Skeletal muscle satellite cell (primary cell): ENCODE measurements around the gene UNKL.

ENCODE experiments used
- H3K27me3 ChIP-seq: 2 replicates; pipeline ENCODE4 v1.7.0; 2013; ENCODE audit warnings: low read length; ENCODE audit not compliant: control insufficient read depth, insufficient read depth
- H3K36me3 ChIP-seq: 2 replicates; pipeline ENCODE4 v1.7.0; 2013; ENCODE audit warnings: mild to moderate bottlenecking, control low read depth, low read length; ENCODE audit not compliant: insufficient read depth
- H3K4me1 ChIP-seq: 2 replicates; pipeline ENCODE4 v1.7.0; 2013; ENCODE audit warnings: low read length; ENCODE audit not compliant: control insufficient read depth, insufficient read depth
- H3K4me2 ChIP-seq: 2 replicates; pipeline ENCODE4 v1.7.0; 2013; ENCODE audit warnings: mild to moderate bottlenecking, low read length
- H3K4me3 ChIP-seq: 2 replicates; pipeline ENCODE4 v1.7.0; 2013; ENCODE audit warnings: low read length
- H3K9ac ChIP-seq: 2 replicates; pipeline ENCODE4 v1.7.0; 2013; ENCODE audit warnings: mild to moderate bottlenecking, low read depth, low read length, moderate library complexity
- H3K9me3 ChIP-seq: replicated peaks from 2 replicates; pipeline ENCODE4 v1.7.0; 2013; ENCODE audit warnings: mild to moderate bottlenecking, control low read depth, low read length

Gene UNKL

DNA sequence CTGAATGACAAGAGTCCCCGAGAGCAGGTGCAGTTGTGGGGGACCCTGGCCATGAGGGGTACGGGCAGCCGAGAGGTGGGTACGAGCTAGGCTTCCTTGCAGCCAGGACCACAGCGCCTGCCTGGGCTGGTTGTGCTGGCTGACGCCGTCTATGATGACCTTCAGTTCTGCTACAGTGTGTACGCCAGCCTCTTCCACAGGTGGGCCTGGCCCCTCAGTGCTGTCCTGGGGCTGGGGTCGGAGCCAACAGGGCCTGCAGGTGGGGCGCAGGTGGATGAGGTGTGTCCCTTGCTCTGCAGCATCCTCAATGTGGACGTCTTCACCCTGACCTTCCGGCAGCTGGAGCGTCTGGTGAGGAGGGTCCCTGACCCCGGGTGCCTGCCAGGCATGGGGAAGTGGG lies 70.0 kb downstream of the UNKL start:
- Histone ChIP-seq H3K9me3 (no peaks in the 10 kb centered on the region), H3K9ac (no peak overlapping the region), H3K27me3 (peaks cover 22% of the 10 kb centered on the region), H3K4me2 (no peak overlapping the region), H3K4me1 (peaks cover 18% of the 10 kb centered on the region), H3K36me3 (peaks cover 5% of the 10 kb centered on the region), H3K4me3 (no peak overlapping the region)

DNA sequence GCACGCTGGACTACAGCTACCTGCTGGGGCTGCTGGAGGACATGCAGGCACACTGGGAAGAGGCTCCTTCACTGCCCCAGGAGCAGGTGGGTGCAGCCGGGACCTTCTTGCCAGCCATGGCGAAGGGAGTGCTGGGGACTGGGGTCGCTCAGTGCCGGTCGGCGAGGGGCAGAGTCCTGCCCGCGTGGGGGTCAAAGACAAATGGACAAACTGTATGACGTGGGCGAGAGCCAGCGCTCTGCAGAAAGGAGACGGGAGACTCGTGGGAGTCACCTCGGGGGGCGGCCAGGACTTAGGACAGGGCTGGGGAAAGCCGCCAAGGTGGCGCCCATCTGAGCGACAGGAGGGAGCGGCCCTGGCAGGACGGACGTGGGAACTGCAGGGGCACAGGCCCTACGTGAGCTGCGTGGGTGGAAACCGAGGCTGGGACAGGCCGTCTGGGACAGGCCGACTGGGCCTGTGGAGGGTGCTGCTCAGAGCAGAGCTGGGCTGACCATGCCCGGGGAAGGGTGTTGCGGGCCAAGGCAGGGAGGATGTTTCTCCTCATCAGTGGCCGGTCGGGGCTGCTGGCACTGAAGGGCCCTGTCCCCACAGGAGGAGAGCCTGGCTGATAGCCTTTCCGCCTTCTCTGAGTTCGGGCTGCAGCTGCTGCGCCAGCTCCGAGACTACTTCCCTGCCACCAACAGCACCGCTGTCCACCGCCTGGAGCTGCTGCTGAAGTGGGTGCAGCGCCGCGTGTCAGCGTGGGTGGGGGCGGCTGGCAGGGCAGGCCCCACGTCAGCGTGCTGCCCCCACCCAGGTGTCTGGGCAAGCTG lies 70.9 kb downstream of the UNKL start:
- peaks cover under 1% of the 10 kb centered on the region for H3K36me3 ChIP-seq
- peaks cover 18% of the 10 kb centered on the region for H3K4me1 ChIP-seq
- peak overlapping the region; percentile 35 for H3K4me3 ChIP-seq
- no peak overlapping the region for H3K9ac ChIP-seq
- H3K4me2 ChIP-seq = peak overlapping the region; percentile 72
- H3K9me3 ChIP-seq = no peaks in the 10 kb centered on the region
- peaks cover 22% of the 10 kb centered on the region for H3K27me3 ChIP-seq

- Histone ChIP-seq H3K4me1 (peaks cover 18% of the 10 kb centered on the region), H3K27me3 (peaks cover 26% of the 10 kb centered on the region), H3K4me3 (peak overlapping the region; percentile 35), H3K4me2 (peak overlapping the region; percentile 72), H3K9ac (no peak overlapping the region), H3K9me3 (no peaks in the 10 kb centered on the region), H3K36me3 (no peaks in the 10 kb centered on the region)
Measured at GRCh38 chr16:1342526-1343427, 71.7 kb downstream of the UNKL start.

DNA sequence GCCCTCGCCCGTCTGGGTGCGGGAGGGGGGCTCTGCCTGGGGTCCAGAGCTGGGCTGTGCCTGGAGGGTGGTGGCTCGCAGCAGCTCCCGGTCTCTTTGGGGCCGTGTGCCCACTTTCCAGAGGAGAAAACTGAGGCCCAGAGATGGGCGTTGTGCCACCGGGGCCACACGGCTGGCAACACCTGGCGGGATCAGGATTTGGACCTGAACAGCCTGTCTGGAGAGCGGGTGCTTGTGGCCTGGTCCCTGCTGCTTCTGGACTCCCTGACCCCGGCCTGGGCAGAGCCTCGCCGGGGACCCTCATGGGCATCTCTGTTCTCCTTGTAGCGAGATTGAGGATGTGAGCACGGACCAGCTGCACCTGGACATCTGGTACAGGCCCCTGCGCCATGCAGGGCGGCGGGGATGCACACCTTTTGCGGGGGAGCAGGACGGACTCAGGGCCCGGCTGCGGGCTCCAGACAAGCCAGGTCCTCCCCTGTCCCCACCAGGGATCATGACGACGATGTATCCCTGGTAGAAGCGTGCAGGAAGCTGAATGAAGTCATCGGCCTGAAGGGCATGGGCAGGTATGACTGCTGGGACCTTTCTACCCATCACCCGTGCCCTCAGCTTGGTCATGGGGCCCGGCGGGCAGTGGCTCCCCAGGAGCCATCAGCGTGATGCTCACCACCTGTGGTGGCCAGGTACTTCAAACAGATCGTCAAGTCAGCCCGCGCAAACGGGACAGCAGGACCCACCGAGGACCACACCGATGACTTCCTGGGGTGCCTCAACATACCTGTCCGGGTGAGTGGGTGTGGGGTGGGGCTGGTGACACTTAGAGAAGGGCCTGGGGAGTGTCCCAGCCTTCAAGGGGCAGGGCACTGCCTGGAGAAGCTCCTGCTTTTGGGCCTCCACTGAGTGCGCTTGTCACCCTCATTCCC lies 72.7 kb downstream of the UNKL start:
- Histone ChIP-seq H3K36me3 (no peaks in the 10 kb centered on the region), H3K4me1 (peaks cover 18% of the 10 kb centered on the region), H3K27me3 (peaks cover 32% of the 10 kb centered on the region), H3K4me3 (no peak overlapping the region), H3K9me3 (no peaks in the 10 kb centered on the region), H3K4me2 (no peak overlapping the region), H3K9ac (no peak overlapping the region)

DNA sequence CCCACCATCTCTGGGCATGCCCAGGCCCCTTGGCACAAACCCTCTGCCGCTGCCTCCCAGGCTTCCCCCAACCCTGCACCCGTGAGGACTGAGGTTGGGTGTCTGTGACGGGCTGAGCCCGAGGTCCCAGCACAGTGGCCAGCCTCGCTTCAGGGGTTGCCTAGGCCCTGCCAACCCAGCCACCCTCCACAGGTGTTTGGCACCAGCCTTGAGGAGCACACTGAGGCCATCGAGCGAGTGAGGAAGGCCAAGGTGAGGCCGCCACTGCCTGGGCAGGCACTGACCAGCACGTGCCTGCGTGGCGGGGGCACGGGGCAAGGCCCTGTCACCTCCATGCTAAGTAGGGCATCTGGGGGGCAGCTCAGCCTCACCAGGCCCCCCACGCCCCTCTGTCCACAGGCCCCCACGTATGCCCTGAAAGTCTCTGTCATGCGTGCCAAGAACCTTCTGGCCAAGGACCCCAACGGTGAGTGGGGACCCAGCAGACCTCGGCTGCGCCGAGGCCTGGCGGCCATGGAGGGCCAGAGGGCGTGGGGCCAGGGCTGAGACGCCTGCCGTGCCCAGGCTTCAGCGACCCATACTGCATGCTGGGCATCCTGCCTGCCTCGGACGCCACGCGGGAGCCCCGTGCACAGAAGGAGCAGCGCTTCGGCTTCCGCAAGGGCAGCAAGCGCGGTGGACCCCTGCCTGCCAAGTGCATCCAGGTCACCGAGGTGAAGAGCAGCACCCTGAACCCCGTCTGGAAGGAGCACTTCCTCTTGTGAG lies 73.6 kb downstream of the UNKL start:
- Histone ChIP-seq H3K9me3 (no peaks in the 10 kb centered on the region), H3K4me3 (no peak overlapping the region), H3K36me3 (no peaks in the 10 kb centered on the region), H3K27me3 (peaks cover 40% of the 10 kb centered on the region), H3K4me2 (no peak overlapping the region), H3K4me1 (peaks cover 18% of the 10 kb centered on the region), H3K9ac (no peak overlapping the region)

GRCh38 chr16:1338855-1339675 lies 75.4 kb downstream of the UNKL start:
- Histone ChIP-seq H3K36me3 (no peaks in the 10 kb centered on the region), H3K9me3 (no peaks in the 10 kb centered on the region), H3K27me3 (peaks cover 50% of the 10 kb centered on the region), H3K4me2 (no peak overlapping the region), H3K4me3 (no peak overlapping the region), H3K4me1 (peaks cover 15% of the 10 kb centered on the region), H3K9ac (no peak overlapping the region)

GRCh38 chr16:1338119-1338730 lies 76.3 kb downstream of the UNKL start:
- H3K4me3 ChIP-seq = no peak overlapping the region
- H3K27me3 ChIP-seq = peaks cover 54% of the 10 kb centered on the region
- no peak overlapping the region for H3K4me2 ChIP-seq
- H3K4me1 ChIP-seq = peaks cover 7% of the 10 kb centered on the region
- H3K9ac ChIP-seq = no peak overlapping the region
- H3K9me3 ChIP-seq = no peaks in the 10 kb centered on the region
- H3K36me3 ChIP-seq = no peaks in the 10 kb centered on the region

DNA sequence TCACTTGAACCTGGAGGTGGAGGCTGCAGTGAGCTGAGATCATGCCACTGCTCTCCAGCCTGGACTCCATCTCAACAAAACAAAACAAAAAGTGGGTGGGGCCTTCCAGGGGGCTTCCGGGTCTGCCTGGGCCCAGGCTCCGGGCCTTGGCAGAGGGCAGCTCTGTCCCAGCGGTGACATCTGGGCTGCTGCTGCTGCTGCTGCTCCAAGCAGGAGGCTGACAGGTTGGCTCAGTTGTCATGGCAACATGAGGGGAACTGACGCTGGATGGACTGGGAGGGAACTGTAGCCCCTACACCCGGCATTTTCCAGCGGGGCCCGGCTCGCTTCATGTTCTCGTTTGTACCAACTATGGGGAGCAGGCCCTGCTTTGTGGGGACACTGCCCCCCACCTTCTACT lies 77.0 kb downstream of the UNKL start:
- Histone ChIP-seq H3K9me3 (no peaks in the 10 kb centered on the region), H3K4me3 (no peak overlapping the region), H3K4me1 (peaks cover 7% of the 10 kb centered on the region), H3K27me3 (peaks cover 60% of the 10 kb centered on the region), H3K36me3 (no peaks in the 10 kb centered on the region), H3K4me2 (no peak overlapping the region), H3K9ac (no peak overlapping the region)

DNA sequence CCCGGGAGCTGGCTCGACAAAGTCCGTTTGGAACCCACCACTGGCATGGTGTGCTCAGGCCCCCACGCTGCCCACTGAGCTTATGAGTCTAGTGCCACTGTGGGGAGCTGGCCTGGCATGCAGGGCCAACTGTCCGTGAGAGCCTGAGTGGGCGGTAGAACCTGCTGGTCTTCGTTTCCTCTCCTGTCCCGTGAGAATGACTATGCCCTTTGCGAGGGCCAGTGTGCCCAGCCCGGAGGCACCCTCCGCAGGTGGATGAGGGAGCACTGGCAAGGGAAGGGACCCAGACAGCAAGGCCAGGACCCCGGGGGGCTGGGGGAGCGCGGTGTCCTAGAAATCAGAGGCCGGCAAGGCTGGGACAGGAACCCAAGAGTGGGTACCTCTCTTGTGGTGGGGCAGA lies 77.9 kb downstream of the UNKL start:
- Histone ChIP-seq H3K4me1 (peaks cover 13% of the 10 kb centered on the region), H3K4me2 (no peak overlapping the region), H3K4me3 (no peak overlapping the region), H3K27me3 (peaks cover 65% of the 10 kb centered on the region), H3K9me3 (no peaks in the 10 kb centered on the region), H3K36me3 (no peaks in the 10 kb centered on the region), H3K9ac (no peak overlapping the region)

- no peaks in the 10 kb centered on the region for H3K9me3 ChIP-seq
- H3K4me3 ChIP-seq = no peak overlapping the region
- no peak overlapping the region for H3K4me2 ChIP-seq
- H3K36me3 ChIP-seq = no peaks in the 10 kb centered on the region
- H3K4me1 ChIP-seq = peaks cover 18% of the 10 kb centered on the region
- H3K9ac ChIP-seq = no peak overlapping the region
- peaks cover 69% of the 10 kb centered on the region for H3K27me3 ChIP-seq
Measured at GRCh38 chr16:1335996-1336395, 78.5 kb downstream of the UNKL start.
